ENCODE results near the gene FMOD.

Gene FMOD

GRCh38 chr1:203371288-203371687 lies 20.4 kb upstream of the FMOD start:
- H2AFZ ChIP-seq (ENCODE audit: low read depth, low read length, severe bottlenecking): no peak overlapping the region
- H3K4me3 ChIP-seq (ENCODE audit: insufficient read depth, low read length, poor library complexity, severe bottlenecking): no peak overlapping the region
- H4K20me1 ChIP-seq (ENCODE audit: low read depth, low read length): no peaks in the 10 kb centered on the region
- TF ChIP-seq, protein P1, sequence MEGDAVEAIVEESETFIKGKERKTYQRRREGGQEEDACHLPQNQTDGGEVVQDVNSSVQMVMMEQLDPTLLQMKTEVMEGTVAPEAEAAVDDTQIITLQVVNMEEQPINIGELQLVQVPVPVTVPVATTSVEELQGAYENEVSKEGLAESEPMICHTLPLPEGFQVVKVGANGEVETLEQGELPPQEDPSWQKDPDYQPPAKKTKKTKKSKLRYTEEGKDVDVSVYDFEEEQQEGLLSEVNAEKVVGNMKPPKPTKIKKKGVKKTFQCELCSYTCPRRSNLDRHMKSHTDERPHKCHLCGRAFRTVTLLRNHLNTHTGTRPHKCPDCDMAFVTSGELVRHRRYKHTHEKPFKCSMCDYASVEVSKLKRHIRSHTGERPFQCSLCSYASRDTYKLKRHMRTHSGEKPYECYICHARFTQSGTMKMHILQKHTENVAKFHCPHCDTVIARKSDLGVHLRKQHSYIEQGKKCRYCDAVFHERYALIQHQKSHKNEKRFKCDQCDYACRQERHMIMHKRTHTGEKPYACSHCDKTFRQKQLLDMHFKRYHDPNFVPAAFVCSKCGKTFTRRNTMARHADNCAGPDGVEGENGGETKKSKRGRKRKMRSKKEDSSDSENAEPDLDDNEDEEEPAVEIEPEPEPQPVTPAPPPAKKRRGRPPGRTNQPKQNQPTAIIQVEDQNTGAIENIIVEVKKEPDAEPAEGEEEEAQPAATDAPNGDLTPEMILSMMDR (IDR thresholded peaks at IDR 0.05; ENCODE audit: insufficient read depth, low read length, poor library complexity, severe bottlenecking): no peak
- no peak for TF ChIP-seq EZH2phosphoT487 (conservative IDR thresholded peaks at IDR 0.05; ENCODE audit: low read length)
- H3K9me2 ChIP-seq (replicated peaks; ENCODE audit: insufficient read depth, low read length): no peaks in the 10 kb centered on the region
- H3K79me2 ChIP-seq (ENCODE audit: insufficient read depth, low read length): no peaks in the 10 kb centered on the region
- no peak overlapping the region for H3K9ac ChIP-seq (ENCODE audit: low read length)
- H3F3A ChIP-seq (ENCODE audit: insufficient read depth): no peaks in the 10 kb centered on the region
- no peaks in the 10 kb centered on the region for H3K9me3 ChIP-seq (ENCODE audit: insufficient read depth, low read length)
- no peak overlapping the region for H3K4me2 ChIP-seq (ENCODE audit: low read depth, low read length, poor library complexity, severe bottlenecking)
- H3K36me3 ChIP-seq (ENCODE audit: low read length): no peaks in the 10 kb centered on the region
- H3K27me3 ChIP-seq (ENCODE audit: low read length): no peaks in the 10 kb centered on the region
- no peak overlapping the region for H3K27ac ChIP-seq (ENCODE audit: low read depth, low read length)

DNA sequence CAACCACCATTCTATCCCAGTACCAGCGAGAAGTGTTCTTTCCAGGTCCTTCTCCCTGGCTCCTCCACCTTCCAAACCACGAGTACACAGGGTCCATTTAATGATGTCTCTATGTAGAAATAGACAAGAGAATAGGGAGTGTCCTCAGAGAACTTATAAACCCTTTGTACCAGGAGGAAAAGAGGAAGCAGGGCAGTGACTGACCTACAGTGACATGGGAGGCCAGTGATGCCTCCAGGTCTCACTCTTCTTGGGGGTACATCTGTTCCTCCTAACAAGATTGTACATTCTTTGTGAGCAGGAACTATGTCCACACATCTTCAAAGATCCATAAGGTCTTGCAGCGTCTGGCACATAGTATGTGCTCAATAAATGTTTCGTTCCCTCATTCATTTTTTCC lies 18.7 kb upstream of the FMOD start:
- no peak overlapping the region for H3K4me3 ChIP-seq (ENCODE audit: insufficient read depth, low read length, poor library complexity, severe bottlenecking)
- TF ChIP-seq, protein P1 (IDR thresholded peaks at IDR 0.05; ENCODE audit: insufficient read depth, low read length, poor library complexity, severe bottlenecking): no peak
- TF ChIP-seq EZH2phosphoT487 (conservative IDR thresholded peaks at IDR 0.05; ENCODE audit: low read length): no peak
- no peak overlapping the region for H2AFZ ChIP-seq (ENCODE audit: low read depth, low read length, severe bottlenecking)
- no peaks in the 10 kb centered on the region for H3K27me3 ChIP-seq (ENCODE audit: low read length)
- no peaks in the 10 kb centered on the region for H3K9me3 ChIP-seq (ENCODE audit: insufficient read depth, low read length)
- no peaks in the 10 kb centered on the region for H3K79me2 ChIP-seq (ENCODE audit: insufficient read depth, low read length)
- H3K9ac ChIP-seq (ENCODE audit: low read length): no peak overlapping the region
- H3F3A ChIP-seq (ENCODE audit: insufficient read depth): no peaks in the 10 kb centered on the region
- H3K4me2 ChIP-seq (ENCODE audit: low read depth, low read length, poor library complexity, severe bottlenecking): no peak overlapping the region
- no peaks in the 10 kb centered on the region for H3K9me2 ChIP-seq (replicated peaks; ENCODE audit: insufficient read depth, low read length)
- no peaks in the 10 kb centered on the region for H4K20me1 ChIP-seq (ENCODE audit: low read depth, low read length)
- no peak overlapping the region for H3K27ac ChIP-seq (ENCODE audit: low read depth, low read length)
- H3K36me3 ChIP-seq (ENCODE audit: low read length): no peaks in the 10 kb centered on the region

- Histone ChIP-seq H3K4me3 (ENCODE audit: insufficient read depth, low read length, poor library complexity, severe bottlenecking) (no peak overlapping the region), H3K27me3 (ENCODE audit: low read length) (no peaks in the 10 kb centered on the region), H3K79me2 (ENCODE audit: insufficient read depth, low read length) (no peaks in the 10 kb centered on the region), H3K4me2 (ENCODE audit: low read depth, low read length, poor library complexity, severe bottlenecking) (no peak overlapping the region), H2AFZ (ENCODE audit: low read depth, low read length, severe bottlenecking) (no peak overlapping the region), H3K27ac (ENCODE audit: low read depth, low read length) (no peak overlapping the region), H3K36me3 (ENCODE audit: low read length) (no peaks in the 10 kb centered on the region), H3K9ac (ENCODE audit: low read length) (no peak overlapping the region), H4K20me1 (ENCODE audit: low read depth, low read length) (no peaks in the 10 kb centered on the region), H3F3A (ENCODE audit: insufficient read depth) (no peaks in the 10 kb centered on the region), H3K9me3 (ENCODE audit: insufficient read depth, low read length) (no peaks in the 10 kb centered on the region), H3K9me2 (replicated peaks; ENCODE audit: insufficient read depth, low read length) (no peaks in the 10 kb centered on the region)
- TF ChIP-seq, protein P1 (IDR thresholded peaks at IDR 0.05; ENCODE audit: insufficient read depth, low read length, poor library complexity, severe bottlenecking): no peak
- TF ChIP-seq EZH2phosphoT487 (conservative IDR thresholded peaks at IDR 0.05; ENCODE audit: low read length): no peak
Observed at GRCh38 chr1:203368624-203369451, 17.9 kb upstream of the FMOD start.
